ENCODE measurements around the gene TSHZ1. TPM values are rescaled to one million over a fixed set of nuclear protein-coding genes. Genes with fewer than 3 reads are reported as not detected.

Gene TSHZ1
- polyA plus RNA-seq, 1 of the 3 experiments (the other 2 are of a cell fraction): 2.6 TPM

DNA sequence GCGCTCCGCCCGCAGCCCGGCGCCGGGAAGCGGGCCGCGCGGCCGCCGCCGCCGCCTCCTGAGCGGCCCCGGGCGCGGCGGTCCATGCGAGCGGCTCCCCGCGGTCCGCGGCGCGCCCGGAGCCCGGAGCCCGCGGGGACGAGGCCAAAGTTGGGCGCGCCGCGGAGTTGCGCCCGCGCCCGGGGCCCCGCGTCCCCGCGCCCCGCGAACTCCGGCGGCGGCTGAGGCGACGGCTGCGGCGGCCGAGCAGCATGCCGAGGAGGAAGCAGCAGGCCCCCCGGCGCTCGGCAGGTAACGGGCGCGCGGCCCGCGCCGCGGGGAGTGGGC lies 992 bp downstream of the TSHZ1 start:
- TF ChIP-seq NFIC (IDR thresholded peaks at IDR 0.05; ENCODE audit: borderline replicate concordance): no peak
- TF ChIP-seq, protein P1, sequence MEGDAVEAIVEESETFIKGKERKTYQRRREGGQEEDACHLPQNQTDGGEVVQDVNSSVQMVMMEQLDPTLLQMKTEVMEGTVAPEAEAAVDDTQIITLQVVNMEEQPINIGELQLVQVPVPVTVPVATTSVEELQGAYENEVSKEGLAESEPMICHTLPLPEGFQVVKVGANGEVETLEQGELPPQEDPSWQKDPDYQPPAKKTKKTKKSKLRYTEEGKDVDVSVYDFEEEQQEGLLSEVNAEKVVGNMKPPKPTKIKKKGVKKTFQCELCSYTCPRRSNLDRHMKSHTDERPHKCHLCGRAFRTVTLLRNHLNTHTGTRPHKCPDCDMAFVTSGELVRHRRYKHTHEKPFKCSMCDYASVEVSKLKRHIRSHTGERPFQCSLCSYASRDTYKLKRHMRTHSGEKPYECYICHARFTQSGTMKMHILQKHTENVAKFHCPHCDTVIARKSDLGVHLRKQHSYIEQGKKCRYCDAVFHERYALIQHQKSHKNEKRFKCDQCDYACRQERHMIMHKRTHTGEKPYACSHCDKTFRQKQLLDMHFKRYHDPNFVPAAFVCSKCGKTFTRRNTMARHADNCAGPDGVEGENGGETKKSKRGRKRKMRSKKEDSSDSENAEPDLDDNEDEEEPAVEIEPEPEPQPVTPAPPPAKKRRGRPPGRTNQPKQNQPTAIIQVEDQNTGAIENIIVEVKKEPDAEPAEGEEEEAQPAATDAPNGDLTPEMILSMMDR (IDR thresholded peaks at IDR 0.05): no peak
- Histone ChIP-seq H4K20me1 (ENCODE audit: insufficient read depth) (peaks cover 6% of the 10 kb centered on the region), H3K27ac (ENCODE audit: low read depth in 2 of 2, low read length in 1 of 2) (peak overlapping the region in 1 of 2 experiments; percentile 50; a peak in 2 of 4 replicates), H3K9ac (peak overlapping the region; percentile 42; the same call in 1 of the 2 replicates), H3K79me2 (ENCODE audit: insufficient read depth) (peaks cover 49% of the 10 kb centered on the region), H3K36me3 (replicated peaks in 1 of 2; ENCODE audit: control insufficient read depth in 1 of 2, insufficient read depth in 2 of 2, low read length in 1 of 2) (no peaks in the 10 kb centered on the region), H3K9me3 (no peaks in the 10 kb centered on the region), H3K4me3 (ENCODE audit: low read depth in 2 of 2, low read length in 1 of 2) (peak overlapping the region; percentile 63 to 90), H3F3A (replicated peaks; ENCODE audit: insufficient read depth) (peaks cover 20% of the 10 kb centered on the region), H3K4me1 (ENCODE audit: control insufficient read depth in 1 of 2, insufficient read depth in 2 of 2, low read depth in 1 of 2, low read length in 1 of 2) (peaks cover 14 to 31% of the 10 kb centered on the region in 2 experiments; a peak in 3 of 4 replicates), H3K27me3 (ENCODE audit: insufficient read depth) (no peaks in the 10 kb centered on the region), H3K4me2 (peak overlapping the region; percentile 86; the same call in 1 of the 2 replicates), H2AFZ (ENCODE audit: low read depth) (0 out of 2 replicates have a peak overlapping the region, but pooled peaks have one; percentile 1), H3K9me2 (no peaks in the 10 kb centered on the region)
- ChIA-PET CTCF (no interaction called here), POLR2A (no interaction called here)
- WGBS (ENCODE audit: low lambda C conversion rate): no CpG with 5 or more reads among the region's 66 CpGs
- peak; percentile 72 for DNase-seq

GRCh38 chr18:75211953-75212750 lies 1.6 kb downstream of the TSHZ1 start:
- Histone ChIP-seq H4K20me1 (ENCODE audit: insufficient read depth) (peaks cover under 1% of the 10 kb centered on the region; the same call in 1 of the 2 replicates), H2AFZ (ENCODE audit: low read depth) (0 out of 2 replicates have a peak overlapping the region, but pooled peaks have one; percentile 1), H3K9me3 (no peaks in the 10 kb centered on the region), H3F3A (replicated peaks; ENCODE audit: insufficient read depth) (peaks cover 20% of the 10 kb centered on the region), H3K27me3 (ENCODE audit: insufficient read depth) (no peaks in the 10 kb centered on the region), H3K36me3 (replicated peaks in 1 of 2; ENCODE audit: control insufficient read depth in 1 of 2, insufficient read depth in 2 of 2, low read length in 1 of 2) (no peaks in the 10 kb centered on the region), H3K4me2 (peak overlapping the region; percentile 86), H3K4me1 (ENCODE audit: control insufficient read depth in 1 of 2, insufficient read depth in 2 of 2, low read depth in 1 of 2, low read length in 1 of 2) (peaks cover 9 to 27% of the 10 kb centered on the region in 2 experiments; a peak in 3 of 4 replicates), H3K27ac (ENCODE audit: low read depth in 2 of 2, low read length in 1 of 2) (peak overlapping the region in 1 of 2 experiments; percentile 50; a peak in 1 of 4 replicates), H3K9ac (peak overlapping the region; percentile 42; the same call in 1 of the 2 replicates), H3K79me2 (ENCODE audit: insufficient read depth) (peaks cover 44% of the 10 kb centered on the region), H3K9me2 (no peaks in the 10 kb centered on the region), H3K4me3 (ENCODE audit: low read depth in 2 of 2, low read length in 1 of 2) (peak overlapping the region; percentile 63 to 90)
- ChIA-PET POLR2A (no interaction called here), CTCF (interaction anchor here (1.5 kb wide), 1 partner anchor 43 kb away, joined by 4 read pairs; no protein-coding TSS in a partner anchor)
- TF ChIP-seq SMC3 (IDR thresholded peaks at IDR 0.05; ENCODE audit: low read depth, low read length) (no peak), RAD21 (IDR thresholded peaks at IDR 0.05; ENCODE audit: low read length) (peak; percentile 7; the same call in 1 of the 2 replicates)
- 18% methylated on average over 16 of the region's 38 CpGs for WGBS (ENCODE audit: low lambda C conversion rate)
- DNase-seq: no peak

- peak overlapping the region; percentile 63 to 90; a peak in 2 of 4 replicates for H3K4me3 ChIP-seq (ENCODE audit: low read depth in 2 of 2, low read length in 1 of 2)
- no peak for TF ChIP-seq MAX (IDR thresholded peaks at IDR 0.05; ENCODE audit: low read depth)
- H2AFZ ChIP-seq (ENCODE audit: low read depth): 0 out of 2 replicates have a peak overlapping the region, but pooled peaks have one; percentile 1
- peaks cover 20% of the 10 kb centered on the region for H3F3A ChIP-seq (replicated peaks; ENCODE audit: insufficient read depth)
- 82% methylated on average over 5 of the region's 5 CpGs for WGBS (ENCODE audit: low lambda C conversion rate)
- POLR2A ChIA-PET: no interaction called here
- peaks cover 9 to 24% of the 10 kb centered on the region in 2 experiments; a peak in 3 of 4 replicates for H3K4me1 ChIP-seq (ENCODE audit: control insufficient read depth in 1 of 2, insufficient read depth in 2 of 2, low read depth in 1 of 2, low read length in 1 of 2)
- no peak overlapping the region for H3K27ac ChIP-seq (ENCODE audit: low read depth in 2 of 2, low read length in 1 of 2)
- H3K9me3 ChIP-seq: no peaks in the 10 kb centered on the region
- H3K27me3 ChIP-seq (ENCODE audit: insufficient read depth): no peaks in the 10 kb centered on the region
- CTCF ChIA-PET: interaction anchor here (1.5 kb wide), 1 partner anchor 43 kb away, joined by 4 read pairs; no protein-coding TSS in a partner anchor
- no peaks in the 10 kb centered on the region for H3K36me3 ChIP-seq (replicated peaks in 1 of 2; ENCODE audit: control insufficient read depth in 1 of 2, insufficient read depth in 2 of 2, low read length in 1 of 2)
- peak overlapping the region; percentile 86 for H3K4me2 ChIP-seq
- no peak for DNase-seq
- no peaks in the 10 kb centered on the region for H4K20me1 ChIP-seq (ENCODE audit: insufficient read depth)
- no peak overlapping the region for H3K9ac ChIP-seq
- H3K9me2 ChIP-seq: no peaks in the 10 kb centered on the region
- H3K79me2 ChIP-seq (ENCODE audit: insufficient read depth): peaks cover 38% of the 10 kb centered on the region
These were observed 2.1 kb downstream of the TSHZ1 start for GRCh38 chr18:75212751-75213090.

Measured in SK-N-SH (cell line).